ENCODE results near the gene ROMO1. TPM values are rescaled to one million over a fixed set of nuclear protein-coding genes. Genes with fewer than 3 reads are reported as not detected.
"Not testable (repeated sequence)": the region's sequence is repeated elsewhere in the genome, so short reads cannot be mapped to it uniquely, and the experiment has no call there.

ROMO1 gene
- polyA plus RNA-seq, 4 donors = 51.3 to 112 (median 65.2) TPM

- DNase-seq (ENCODE audit: low read depth in 4 of 4, low spot score in 3 of 4) = no peak
Observed at GRCh38 chr20:35709259-35709658, 10.1 kb downstream of the ROMO1 start.

- DNase-seq (ENCODE audit: low read depth in 4 of 4, low spot score in 3 of 4) = no peak
Observed at GRCh38 chr20:35710039-35710438, 10.8 kb downstream of the ROMO1 start.

GRCh38 chr20:35710884-35711587, 11.8 kb downstream of the ROMO1 start:
- no peak for DNase-seq (ENCODE audit: low read depth in 4 of 4, low spot score in 3 of 4)

- no peak for DNase-seq (ENCODE audit: low read depth in 4 of 4, low spot score in 3 of 4)
Observed at GRCh38 chr20:35711588-35712209, 12.5 kb downstream of the ROMO1 start.

- DNase-seq (ENCODE audit: low read depth in 4 of 4, low spot score in 3 of 4) = not testable (repeated sequence)
Observed at GRCh38 chr20:35713120-35713519, 13.9 kb downstream of the ROMO1 start.

GRCh38 chr20:35714127-35714526, 14.9 kb downstream of the ROMO1 start:
- no peak for DNase-seq (ENCODE audit: low read depth in 4 of 4, low spot score in 3 of 4)

- no peak for DNase-seq (ENCODE audit: low read depth in 4 of 4, low spot score in 3 of 4)
Observed at GRCh38 chr20:35715652-35716051, 16.4 kb downstream of the ROMO1 start.

GRCh38 chr20:35716330-35716729, 17.1 kb downstream of the ROMO1 start:
- no peak for DNase-seq (ENCODE audit: low read depth in 4 of 4, low spot score in 3 of 4)

- not testable (repeated sequence) for DNase-seq (ENCODE audit: low read depth in 4 of 4, low spot score in 3 of 4)
Observed at GRCh38 chr20:35718321-35718720, 19.1 kb downstream of the ROMO1 start.

- DNase-seq (ENCODE audit: low read depth in 4 of 4, low spot score in 3 of 4) = no peak
Observed at GRCh38 chr20:35718972-35719635, 19.9 kb downstream of the ROMO1 start.

GRCh38 chr20:35719717-35720116, 20.5 kb downstream of the ROMO1 start:
- DNase-seq (ENCODE audit: low read depth in 4 of 4, low spot score in 3 of 4) = no peak

GRCh38 chr20:35720165-35721123, 21.2 kb downstream of the ROMO1 start:
- DNase-seq (ENCODE audit: low read depth in 4 of 4, low spot score in 3 of 4) = no peak

GRCh38 chr20:35721219-35721618, 22.0 kb downstream of the ROMO1 start:
- DNase-seq (ENCODE audit: low read depth in 4 of 4, low spot score in 3 of 4) = no peak

GRCh38 chr20:35721621-35722020, 22.4 kb downstream of the ROMO1 start:
- DNase-seq (ENCODE audit: low read depth in 4 of 4, low spot score in 3 of 4) = no peak

- not testable (repeated sequence) for DNase-seq (ENCODE audit: low read depth in 4 of 4, low spot score in 3 of 4)
Observed at GRCh38 chr20:35723275-35723639, 24.1 kb downstream of the ROMO1 start.

- DNase-seq (ENCODE audit: low read depth in 4 of 4, low spot score in 3 of 4) = not testable (repeated sequence)
Observed at GRCh38 chr20:35723652-35724320, 24.6 kb downstream of the ROMO1 start.

GRCh38 chr20:35724321-35725230, 25.4 kb downstream of the ROMO1 start:
- no peak for DNase-seq (ENCODE audit: low read depth in 4 of 4, low spot score in 3 of 4)

GRCh38 chr20:35726842-35727711, 27.9 kb downstream of the ROMO1 start:
- DNase-seq (ENCODE audit: low read depth in 4 of 4, low spot score in 3 of 4) = no peak
